ENCODE results near the gene MRI1.
"Not testable (repeated sequence)": the region's sequence is repeated elsewhere in the genome, so short reads cannot be mapped to it uniquely, and the experiment has no call there.

GRCh38 chr19:13793317-13793716 is 29.0 kb downstream of the MRI1 start:
- not testable (repeated sequence) for TF ChIP-seq POLR2A, POLR2AphosphoS5 (IDR thresholded peaks at IDR 0.05; ENCODE audit: low read depth, low read length)

Data from GM12892 (cell line).